HG02763 (cell line): Measurements from ENCODE around the gene LUZP4.
"Not testable (repeated sequence)": the region's sequence is repeated elsewhere in the genome, so short reads cannot be mapped to it uniquely, and the experiment has no call there.

Experiments used
- ATAC-seq: cut with Tn5 transposase; IDR thresholded peaks from one replicate; pipeline ENCODE4 v1.9.1; 2021; ENCODE audit warnings: mild to moderate bottlenecking, moderate library complexity; ENCODE audit not compliant: unreplicated experiment

LUZP4 gene, protein sequence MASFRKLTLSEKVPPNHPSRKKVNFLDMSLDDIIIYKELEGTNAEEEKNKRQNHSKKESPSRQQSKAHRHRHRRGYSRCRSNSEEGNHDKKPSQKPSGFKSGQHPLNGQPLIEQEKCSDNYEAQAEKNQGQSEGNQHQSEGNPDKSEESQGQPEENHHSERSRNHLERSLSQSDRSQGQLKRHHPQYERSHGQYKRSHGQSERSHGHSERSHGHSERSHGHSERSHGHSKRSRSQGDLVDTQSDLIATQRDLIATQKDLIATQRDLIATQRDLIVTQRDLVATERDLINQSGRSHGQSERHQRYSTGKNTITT

DNA sequence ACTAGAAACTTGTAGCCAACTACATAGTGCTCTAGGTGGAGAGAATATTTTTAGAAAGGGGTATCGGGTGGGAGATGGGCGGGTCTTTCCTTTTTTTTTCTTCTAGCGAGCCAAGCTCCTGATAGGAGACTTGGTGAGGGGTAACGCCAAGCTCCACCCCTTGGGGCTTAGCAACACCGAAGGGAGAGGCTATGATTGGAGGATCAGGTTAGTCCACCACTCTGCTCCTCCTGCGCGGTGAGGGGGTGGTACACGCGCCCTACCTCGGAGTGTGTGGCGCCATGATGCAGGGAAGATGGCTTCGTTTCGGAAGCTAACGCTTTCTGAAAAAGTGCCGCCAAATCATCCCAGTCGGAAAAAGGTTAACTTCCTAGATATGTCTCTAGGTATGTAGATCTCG is at the start of gene LUZP4:
Gene LUZP4, plus strand, starts transcription at position 251 of the 400 bp plus-strand sequence. Its CDS starts 45 bp downstream, at position 296.
- ATAC-seq, result no peak

DNA sequence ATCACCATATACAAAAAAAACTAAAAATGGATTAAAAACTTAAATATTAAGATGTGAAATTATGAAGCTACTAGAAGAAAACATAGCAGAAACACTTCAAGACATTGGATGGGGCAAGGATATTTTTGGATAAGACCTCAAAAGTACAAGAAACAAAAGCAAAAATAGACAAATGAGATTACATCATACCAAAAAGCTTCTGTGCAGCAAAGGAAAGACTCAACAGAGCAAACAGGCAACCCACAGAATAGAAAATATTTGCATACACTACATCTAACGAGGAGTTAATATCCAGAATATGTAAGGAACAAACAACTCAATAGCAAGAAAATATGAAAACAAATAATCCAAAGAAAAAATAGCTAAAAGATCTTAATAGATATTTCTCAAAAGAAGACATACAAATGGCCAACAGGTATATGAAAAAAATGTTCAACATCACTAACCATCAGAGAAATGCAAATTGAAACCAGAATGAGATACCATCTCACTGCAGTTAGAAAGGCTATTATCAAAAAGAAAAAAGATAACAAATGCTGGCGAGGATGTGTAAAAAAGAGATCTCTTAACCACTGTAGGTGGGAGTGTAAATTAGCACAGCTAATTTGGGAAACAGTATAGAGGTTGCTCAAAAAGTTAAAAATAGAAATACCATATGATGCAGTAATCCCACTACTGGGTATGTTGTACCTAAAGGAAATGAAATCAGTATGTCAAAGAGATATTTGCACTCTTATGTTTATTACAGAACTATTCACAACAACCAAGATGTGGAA is 37.9 kb upstream of the LUZP4 start:
- ATAC-seq, result no peak

DNA sequence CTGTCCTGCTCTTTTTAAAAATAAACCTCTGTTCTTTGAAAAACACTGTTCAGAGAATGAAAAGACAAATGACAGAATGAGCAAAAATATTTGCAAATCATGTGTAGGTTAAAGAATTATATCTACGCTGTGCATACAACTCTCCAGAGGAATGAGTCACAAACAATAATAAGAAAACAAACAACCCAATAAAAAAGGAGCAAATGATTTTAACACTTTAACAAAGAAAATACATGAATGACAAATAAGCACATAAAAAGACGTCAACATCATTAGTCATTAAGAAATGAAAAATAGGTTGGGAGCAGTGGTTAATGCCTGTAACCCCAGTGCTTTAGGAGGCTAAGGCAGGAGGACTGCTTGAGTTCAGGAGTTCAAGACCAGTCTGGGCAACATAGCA is 34.5 kb upstream of the LUZP4 start:
- no peak for ATAC-seq

DNA sequence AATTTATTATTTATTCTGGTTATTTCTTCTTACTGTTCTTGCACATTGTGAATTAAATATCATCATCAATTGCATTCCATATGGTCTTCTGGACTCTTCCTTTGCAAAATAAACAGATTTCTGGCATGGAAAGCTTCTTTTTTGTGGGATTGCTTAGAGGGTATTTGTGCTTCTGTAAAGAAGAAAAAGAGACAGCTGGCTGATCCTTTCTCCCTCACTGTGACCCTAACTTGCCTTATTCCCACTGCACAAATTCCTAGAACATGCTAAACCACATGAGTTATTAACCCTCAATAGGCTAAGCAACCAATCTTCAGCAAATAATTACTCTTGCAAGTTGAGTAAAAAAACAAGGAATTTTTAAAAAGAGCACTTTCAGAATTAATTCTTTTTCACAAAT is 31.8 kb upstream of the LUZP4 start:
- no peak for ATAC-seq

DNA sequence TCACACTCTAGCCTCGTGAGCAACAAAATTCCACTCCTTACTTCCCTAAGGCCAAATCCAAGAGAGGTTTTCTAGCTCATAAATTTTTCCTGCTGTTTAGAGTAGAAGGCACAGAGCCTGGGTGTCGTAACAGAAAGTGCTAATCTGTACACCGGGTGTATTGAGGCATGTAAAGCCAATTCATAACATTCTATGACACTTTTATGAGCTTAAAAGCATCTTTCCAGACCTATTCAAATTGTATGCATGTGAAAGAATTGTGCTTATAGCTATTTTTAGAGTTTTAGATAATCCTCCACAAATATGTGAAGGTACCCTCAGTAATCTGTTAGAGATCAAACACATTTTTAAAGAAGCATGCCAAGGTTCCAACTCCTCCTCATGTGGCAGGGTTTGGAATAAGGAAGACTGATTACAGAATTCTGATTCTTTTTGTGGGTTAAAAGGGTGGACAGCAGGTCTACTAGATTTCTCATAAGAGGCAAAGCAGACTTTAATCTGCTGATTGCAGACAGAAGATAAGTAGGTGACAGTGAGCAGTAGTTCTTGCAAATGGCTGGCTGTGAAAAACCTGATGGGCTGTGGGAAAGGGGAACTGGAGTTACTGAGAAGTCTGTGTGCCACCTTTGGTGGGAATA is 30.2 kb upstream of the LUZP4 start:
- ATAC-seq, result no peak

DNA sequence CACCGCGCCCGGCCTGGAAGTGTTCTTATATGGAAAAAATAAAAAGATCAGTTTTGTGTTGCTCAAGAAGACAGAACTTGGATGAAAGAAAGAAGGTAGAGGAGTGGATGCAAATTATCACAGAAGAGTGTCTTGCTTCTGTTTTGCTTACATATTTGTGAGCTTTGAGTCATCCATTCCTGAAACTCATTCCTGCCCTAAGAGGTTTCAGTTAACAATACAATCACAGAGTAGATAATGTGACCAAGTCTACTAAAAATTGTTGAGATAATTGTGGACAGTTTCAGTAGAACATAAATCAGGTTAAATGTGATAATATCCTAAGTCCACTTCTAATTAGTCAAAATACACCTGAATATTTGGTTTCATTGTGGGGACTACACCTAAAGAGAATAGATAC is 29.2 kb upstream of the LUZP4 start:
- ATAC-seq, result no peak

DNA sequence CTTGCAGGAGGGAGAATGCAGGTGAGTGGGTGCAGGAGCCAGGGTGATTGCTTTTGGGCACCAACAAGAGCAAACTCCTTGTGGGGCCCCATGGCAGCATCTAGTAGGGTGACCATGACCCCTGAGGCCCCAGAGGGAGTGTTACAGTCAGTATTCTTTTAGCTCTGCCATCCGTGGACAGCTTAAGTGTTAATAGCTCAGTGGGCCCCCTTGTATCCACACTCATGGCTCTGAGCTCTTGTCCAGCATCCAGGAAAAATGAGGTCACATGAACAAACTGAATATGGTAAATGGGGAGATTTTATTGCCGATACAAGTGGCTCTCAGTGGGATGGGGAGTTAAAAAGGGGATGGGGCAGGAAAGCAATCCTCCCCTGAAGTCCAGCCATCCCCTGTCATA is 28.4 kb upstream of the LUZP4 start:
- ATAC-seq, result no peak

DNA sequence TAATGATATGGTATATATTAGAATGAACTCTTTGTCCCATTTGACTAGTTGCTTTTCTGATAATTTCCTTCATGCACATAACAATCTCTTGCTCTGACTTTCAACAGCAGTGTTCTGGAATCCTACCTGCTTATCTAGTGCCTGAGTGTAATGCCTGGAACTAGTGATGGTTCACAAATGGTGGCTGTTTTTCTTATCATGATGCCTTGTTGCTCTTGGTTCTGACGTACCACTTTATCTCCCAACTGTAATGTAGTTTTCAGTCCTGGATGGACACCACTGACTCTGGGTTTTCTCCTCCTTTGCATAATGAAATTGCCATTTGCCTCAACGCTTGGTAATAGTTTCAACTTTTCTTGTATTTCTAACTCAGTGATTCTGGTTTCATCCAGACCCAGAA is 25.5 kb upstream of the LUZP4 start:
- no peak for ATAC-seq

DNA sequence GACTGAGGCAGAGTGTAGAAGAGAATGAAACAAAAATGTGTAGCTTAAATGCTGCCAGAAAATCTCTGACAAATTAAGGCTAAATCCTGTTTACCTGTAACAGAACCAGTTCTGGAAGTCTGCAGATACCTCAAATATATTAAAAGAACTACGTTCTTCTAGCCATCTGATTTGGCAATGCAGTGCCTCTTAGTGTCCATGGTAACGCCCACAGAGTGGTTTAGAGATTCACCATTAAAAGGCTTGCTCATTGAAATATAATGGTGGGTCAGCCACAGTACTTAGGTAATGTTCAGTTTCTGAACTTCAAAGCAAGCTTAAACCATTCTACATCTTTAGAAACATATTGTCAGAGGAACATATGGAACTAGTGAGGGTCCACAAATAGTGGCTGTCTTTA is 23.2 kb upstream of the LUZP4 start:
- ATAC-seq, result no peak

DNA sequence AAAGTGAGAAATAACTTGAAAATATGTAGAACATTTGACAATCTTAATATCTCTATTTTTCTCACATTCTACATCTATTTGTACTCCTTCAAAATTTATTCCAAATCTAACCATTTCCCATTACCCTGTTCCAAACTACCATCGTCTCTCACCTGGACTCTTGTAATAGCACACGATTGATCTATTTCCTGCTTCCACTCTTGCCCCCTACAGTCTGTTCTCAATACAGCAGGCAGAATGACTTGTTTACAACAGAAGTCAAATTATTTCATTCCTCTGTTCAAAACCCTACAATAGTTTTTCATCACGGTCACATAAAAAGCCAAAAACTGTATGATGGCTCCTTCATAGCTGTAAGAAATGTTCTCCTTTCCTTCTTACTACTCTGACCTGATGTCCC is 21.1 kb upstream of the LUZP4 start:
- ATAC-seq, result no peak

DNA sequence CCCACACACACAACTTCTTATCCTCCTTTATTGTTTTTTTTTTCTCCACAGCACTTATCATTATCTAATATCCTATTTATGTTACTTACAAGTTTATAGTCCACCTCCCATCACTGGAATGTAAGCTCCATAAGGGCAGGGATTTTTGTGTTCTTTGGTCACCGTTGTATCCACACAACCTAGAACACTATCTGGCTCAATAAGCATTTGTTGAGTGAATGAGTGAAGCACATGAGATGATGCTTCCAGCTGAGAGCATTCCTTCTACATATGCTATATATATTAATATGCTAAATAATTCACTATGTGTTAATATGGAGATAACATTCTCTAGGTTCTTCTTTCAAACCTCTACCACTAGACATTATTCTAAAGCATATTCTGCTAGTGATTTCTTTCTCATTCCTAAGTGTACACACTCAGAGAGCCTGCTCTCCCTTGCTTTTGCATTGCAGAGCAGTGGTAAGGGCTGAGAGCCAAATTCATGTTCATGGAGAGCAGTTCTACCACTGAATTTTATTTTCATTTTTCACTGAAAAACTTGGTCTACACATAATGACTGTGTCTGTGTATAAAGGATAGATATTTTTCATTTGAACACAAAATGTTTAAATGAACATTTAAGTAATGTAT is 20.3 kb upstream of the LUZP4 start:
- no peak for ATAC-seq

DNA sequence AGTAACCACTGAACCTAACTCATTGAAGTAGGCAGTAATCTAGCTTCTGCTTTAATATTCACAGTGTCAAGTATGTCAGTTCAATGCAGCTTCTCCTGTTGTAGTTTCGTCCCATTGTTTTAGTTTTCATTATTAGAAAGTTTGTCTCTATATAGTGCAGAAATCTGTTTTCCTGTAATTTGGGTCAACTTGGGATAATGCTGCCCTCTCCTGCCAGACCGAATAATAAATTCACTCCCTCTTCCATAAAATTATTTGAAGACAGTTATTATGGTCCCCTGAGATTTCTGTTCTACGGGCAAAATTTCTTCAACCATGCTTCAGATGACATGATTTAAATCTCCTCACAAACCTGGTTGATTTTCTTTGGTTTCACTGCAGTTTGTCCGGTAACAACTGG is 4.6 kb upstream of the LUZP4 start:
- no peak for ATAC-seq

DNA sequence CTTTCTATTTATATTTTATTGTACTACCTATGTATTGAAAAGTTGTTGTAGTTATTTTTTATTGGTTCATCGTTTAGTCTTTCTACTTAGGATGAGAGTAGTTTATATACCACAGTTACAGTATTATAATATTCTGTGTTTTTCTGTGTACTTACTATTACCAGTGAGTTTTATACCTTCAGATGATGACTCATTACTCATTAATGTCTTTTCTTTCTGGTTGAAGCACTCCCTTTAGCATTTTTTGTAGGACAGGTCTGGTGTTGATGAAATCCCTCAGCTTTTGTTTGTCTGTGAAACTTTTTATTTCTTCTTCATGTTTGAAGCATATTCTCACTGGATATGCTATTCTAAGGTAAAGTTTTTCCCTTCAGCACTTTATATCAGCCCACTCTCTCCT is 7.7 kb downstream of the LUZP4 start:
- no peak for ATAC-seq

DNA sequence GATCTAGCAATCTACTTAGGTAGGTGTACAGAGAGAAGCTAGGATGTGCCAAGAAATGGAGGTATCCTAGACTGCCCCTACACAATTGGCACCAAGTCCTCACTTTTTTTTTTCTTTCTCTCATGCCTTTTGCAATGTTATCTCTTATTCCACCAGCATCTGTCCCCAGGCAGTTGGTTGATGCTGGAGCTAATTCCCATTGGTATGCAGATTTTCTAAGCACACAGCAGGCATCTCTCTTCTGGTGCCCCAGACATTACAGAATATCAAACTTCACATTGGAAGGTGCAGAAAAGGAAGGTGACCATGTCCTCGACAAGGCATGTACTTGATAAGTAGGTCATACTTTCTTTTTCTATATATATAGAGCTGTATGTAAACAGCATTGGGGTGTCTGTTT is 21.6 kb downstream of the LUZP4 start:
- ATAC-seq, result no peak

DNA sequence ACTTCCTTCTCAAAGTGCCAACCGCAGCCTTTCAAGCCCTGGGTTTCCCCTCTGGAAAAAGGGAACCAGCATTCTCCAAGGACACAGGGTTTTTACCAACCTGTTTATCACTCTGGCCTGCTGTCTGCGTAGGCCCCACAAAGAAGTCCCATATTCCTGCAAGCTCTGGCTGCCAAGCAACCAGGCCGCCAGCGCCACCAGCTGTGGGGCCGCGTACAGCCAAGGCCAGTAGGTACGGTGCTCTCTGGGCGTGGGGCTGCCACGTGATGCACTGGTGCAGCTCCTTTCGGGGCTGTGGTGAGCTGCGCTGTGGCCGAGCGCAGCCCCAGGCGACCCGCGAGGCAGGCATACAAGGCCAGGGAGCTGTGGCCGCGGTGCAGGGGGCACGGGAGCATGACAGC is 22.1 kb downstream of the LUZP4 start:
- ATAC-seq, result no peak

DNA sequence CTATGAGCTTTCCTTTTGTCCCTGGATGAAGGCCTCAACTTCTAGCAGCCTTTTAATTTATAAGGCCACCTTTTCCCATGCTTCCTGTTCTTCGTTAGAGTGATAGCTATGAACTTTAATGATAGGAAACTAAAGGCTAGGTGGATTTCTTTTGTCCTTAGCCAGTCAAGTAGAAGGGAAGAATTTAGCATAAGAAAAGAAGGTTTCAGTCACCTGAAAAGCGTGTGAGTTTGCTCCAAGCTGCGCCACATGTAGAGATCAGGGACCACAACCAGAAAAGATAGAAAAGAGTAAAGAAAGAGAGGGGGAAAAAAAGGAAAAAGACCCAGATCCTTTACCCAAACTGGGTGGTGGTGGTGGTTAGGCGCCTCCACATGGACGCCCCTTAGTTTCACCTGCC is 28.6 kb downstream of the LUZP4 start:
- no peak for ATAC-seq

DNA sequence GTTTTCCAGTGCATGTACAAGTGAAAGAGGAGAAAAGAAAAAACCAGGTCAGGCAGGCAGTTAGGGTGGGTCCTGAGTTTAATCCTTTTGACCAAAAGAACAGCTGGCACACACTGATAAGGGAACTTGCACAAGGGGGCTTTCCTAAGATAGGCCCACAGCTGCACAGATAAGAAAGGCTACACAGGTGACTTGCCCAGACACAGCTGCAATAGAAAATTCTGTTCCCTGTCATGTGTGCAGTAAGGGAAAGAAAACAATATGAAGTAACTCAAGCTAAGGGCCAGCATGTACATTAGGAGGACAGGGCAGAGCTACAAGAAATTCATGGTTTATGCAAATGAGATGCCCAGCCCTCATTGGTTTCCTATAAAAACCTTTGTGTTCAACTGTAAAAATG is 32.9 kb downstream of the LUZP4 start:
- no peak for ATAC-seq

DNA sequence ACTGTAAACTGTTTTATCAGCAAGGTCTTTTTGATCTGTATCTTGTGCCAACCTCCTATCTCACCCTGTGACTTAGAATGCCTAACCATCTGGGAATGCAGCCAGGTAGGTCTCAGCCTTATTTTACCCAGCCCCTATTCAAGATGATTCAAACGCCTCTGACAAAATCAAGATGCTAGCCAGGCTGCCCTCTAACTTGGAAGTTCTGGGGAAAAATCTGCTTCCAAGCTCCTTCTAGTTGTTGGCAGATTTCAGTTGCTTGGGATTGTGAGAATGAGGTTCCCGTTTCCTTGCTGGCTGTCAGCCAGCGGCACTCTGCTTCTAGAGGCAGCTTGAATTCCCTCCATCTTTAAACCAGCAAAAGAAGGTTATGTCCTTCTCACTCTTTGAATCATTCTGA is 34.7 kb downstream of the LUZP4 start:
- ATAC-seq, result no peak

DNA sequence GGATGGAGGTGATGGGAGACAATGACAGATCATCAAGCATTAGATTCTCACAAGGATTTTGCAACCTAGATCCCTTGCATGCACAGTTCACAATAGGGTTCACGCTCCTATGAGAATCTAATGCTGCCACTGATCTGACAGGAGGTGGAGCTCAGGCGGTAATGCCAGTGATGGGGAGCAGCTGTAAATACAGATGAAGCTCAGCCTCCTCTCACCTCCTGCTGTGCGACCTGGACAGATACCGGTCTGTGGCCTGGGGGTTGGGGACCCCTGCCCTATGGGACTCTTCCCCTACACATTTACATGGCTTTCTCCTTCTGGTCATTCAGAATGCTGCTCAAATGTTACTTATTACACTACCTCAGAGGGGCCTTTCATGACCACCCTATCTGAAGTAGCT is 39.8 kb downstream of the LUZP4 start:
- not testable (repeated sequence) for ATAC-seq

DNA sequence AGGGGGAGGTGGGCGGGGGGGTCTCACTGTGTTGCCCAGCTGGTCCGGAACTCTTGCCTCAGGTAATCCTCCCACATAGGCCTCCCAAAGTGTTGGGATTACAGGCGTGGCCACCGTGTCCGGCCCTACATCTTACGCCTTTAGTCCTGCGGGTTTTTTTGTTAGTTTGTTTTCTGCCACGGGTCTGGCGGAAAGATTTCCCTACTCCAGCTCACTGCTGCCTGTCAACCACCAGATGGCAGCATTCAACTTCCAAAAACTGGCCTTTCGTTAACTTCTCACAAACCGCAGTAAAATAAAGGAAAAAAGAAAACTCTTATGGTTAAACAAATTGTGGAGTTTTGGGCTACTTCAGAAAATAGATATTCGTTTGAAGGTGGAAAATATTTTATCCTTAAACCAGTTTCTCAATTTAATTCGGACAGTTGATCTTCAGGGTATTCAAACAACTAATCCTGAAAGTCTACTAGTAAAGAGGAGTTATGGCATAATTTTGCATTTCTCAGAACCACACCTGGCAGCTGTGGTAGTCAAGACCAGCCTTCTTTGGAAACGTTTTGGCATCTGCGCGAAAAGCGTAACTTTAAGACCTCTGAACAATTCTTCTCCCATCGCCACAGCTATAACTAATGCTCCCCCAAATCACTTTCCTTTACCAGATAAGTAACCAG is 41.1 kb downstream of the LUZP4 start:
- no peak for ATAC-seq

DNA sequence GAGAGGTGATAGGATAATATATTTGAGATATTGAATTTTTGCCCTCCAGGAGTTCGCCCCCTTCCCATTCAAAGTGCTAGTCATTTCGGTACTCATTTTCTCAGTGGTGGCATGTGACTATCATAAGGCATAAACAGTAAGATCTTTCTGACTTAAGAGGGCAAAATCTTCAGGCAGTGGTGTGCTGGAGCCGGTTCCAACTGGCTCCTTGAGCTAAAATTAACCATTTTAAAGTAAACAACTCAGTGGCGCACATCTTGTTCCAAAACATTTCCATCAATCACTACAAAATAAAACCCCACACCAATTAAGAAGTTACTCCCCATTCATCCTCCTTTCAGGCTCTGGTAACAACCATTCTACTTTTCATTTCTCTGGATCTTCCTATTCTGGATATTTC is 43.3 kb downstream of the LUZP4 start:
- ATAC-seq, result no peak
